PC-3 (cell line): ENCODE results near the gene TADA2A. TPM values are rescaled to one million over a fixed set of nuclear protein-coding genes. Genes with fewer than 3 reads are reported as not detected.

Experiments used
- ATAC-seq: fragments of 200-7000 bp; cut with Tn5 transposase; 2 replicates; pipeline ENCODE4 v1.9.1; 2020; ENCODE audit warnings: mild to moderate bottlenecking, moderate library complexity
- BruUV-seq: library from RNA; stranded (reverse); fragments of 400-500 nt; replicated peaks from 2 replicates; lab custom pipeline; 2021; lab: Mats Ljungman, UMichigan
- CTCF ChIA-PET: fragments of 300-600 bp; sonication (Branson Sonifier 250); formaldehyde crosslinking; loops from one replicate; lab custom pipeline; 2022; ENCODE audit warnings: antibody characterized with exemption; lab: Charles Lee
- POLR2A ChIA-PET: fragments of 300-600 bp; sonication (Branson Sonifier 250); formaldehyde crosslinking; loops from one replicate; lab custom pipeline; 2022; ENCODE audit warnings: antibody characterized with exemption; ENCODE audit not compliant: unreplicated experiment; lab: Charles Lee
- DNase-seq: peaks from one replicate; pipeline ENCODE4 v3.0.0-alpha.2; 2015
- H2AFZ ChIP-seq: fragments of 300-600 bp; sonication (generic); 2 replicates; pipeline ENCODE4 v1.6.0; 2016; ENCODE audit warnings: antibody characterized with exemption, low read length
- H3F3A ChIP-seq: fragments of 300-600 bp; sonication (generic); one replicate; pipeline ENCODE4 v1.6.0; 2017; ENCODE audit warnings: antibody characterized with exemption, low read length, control low read depth, mild to moderate bottlenecking; ENCODE audit not compliant: unreplicated experiment
- H3K27ac ChIP-seq: fragments of 300-600 bp; sonication (generic); 2 replicates; pipeline ENCODE4 v1.5.1; 2016; ENCODE audit warnings: mild to moderate bottlenecking, low read length
- H3K27me3 ChIP-seq: fragments of 300-600 bp; sonication (generic); 2 replicates; pipeline ENCODE4 v1.6.1; 2016; ENCODE audit warnings: low read length, mixed read lengths
- H3K36me3 ChIP-seq: fragments of 300-600 bp; sonication (generic); 2 replicates; pipeline ENCODE4 v1.6.1; 2016; ENCODE audit warnings: low read depth, mixed run types, low read length, mixed read lengths
- H3K4me1 ChIP-seq: fragments of 300-600 bp; sonication (generic); 2 replicates; pipeline ENCODE4 v1.5.1; 2016; ENCODE audit warnings: low read length; ENCODE audit not compliant: insufficient read depth
- H3K4me2 ChIP-seq: fragments of 300-600 bp; sonication (generic); 2 replicates; pipeline ENCODE4 v1.6.0; 2016; ENCODE audit warnings: low read length
- H3K4me3 ChIP-seq: fragments of 300-600 bp; sonication (generic); 2 replicates; pipeline ENCODE4 v1.5.1; 2016; ENCODE audit warnings: mild to moderate bottlenecking, low read length, mixed read lengths
- H3K79me2 ChIP-seq: fragments of 300-600 bp; sonication (generic); 2 replicates; pipeline ENCODE4 v1.6.1; 2017; ENCODE audit warnings: low read length, mixed read lengths
- H3K9ac ChIP-seq: fragments of 300-600 bp; sonication (generic); 2 replicates; pipeline ENCODE4 v1.6.0; 2016; ENCODE audit warnings: mild to moderate bottlenecking, low read length
- H3K9me2 ChIP-seq: fragments of 300-600 bp; sonication (generic); replicated peaks from 2 replicates; pipeline ENCODE4 v1.6.1; 2016; ENCODE audit warnings: mixed run types, low read length, mixed read lengths
- H3K9me3 ChIP-seq: fragments of 300-600 bp; sonication (generic); 2 replicates; pipeline ENCODE4 v1.6.1; 2016; ENCODE audit warnings: low read length, mixed read lengths
- H4K20me1 ChIP-seq: fragments of 300-600 bp; sonication (generic); 2 replicates; pipeline ENCODE4 v1.6.1; 2016; ENCODE audit warnings: low read length, mixed read lengths
- EZH2 ChIP-seq: fragments of 300-600 bp; sonication (generic); IDR thresholded peaks from one replicate; pipeline ENCODE4 v1.6.1; 2017; ENCODE audit warnings: antibody characterized with exemption, mild to moderate bottlenecking, low read length; ENCODE audit not compliant: unreplicated experiment
- EZH2phosphoT487 ChIP-seq: fragments of 300-600 bp; sonication (generic); IDR thresholded peaks from 2 replicates; pipeline ENCODE4 v1.6.1; 2018; ENCODE audit warnings: mild to moderate bottlenecking, antibody characterized with exemption, low read length, borderline replicate concordance
- intact Hi-C: fragments of 100-400 bp; cut with micrococcal nuclease; formaldehyde crosslinking; loops from 2 replicates; pipeline ENCODE4 v1.9.0; 2023
- total RNA-seq: library from RNA; depleted of rRNA; stranded (reverse); fragments of >200 nt; gene quantifications from 2 replicates; pipeline ENCODE4 v1.2.3, GENCODE V29; 2014
- TF ChIP-seq, protein P1 (sequence below): fragments of 300-600 bp; sonication (generic); conservative IDR thresholded peaks from 2 replicates; pipeline ENCODE4 v1.5.1; 2017; ENCODE audit warnings: antibody characterized with exemption, low read depth, mild to moderate bottlenecking, low read length

TADA2A gene
- total RNA-seq, 1 experiment from 2014 or later = 16.5 TPM

DNA sequence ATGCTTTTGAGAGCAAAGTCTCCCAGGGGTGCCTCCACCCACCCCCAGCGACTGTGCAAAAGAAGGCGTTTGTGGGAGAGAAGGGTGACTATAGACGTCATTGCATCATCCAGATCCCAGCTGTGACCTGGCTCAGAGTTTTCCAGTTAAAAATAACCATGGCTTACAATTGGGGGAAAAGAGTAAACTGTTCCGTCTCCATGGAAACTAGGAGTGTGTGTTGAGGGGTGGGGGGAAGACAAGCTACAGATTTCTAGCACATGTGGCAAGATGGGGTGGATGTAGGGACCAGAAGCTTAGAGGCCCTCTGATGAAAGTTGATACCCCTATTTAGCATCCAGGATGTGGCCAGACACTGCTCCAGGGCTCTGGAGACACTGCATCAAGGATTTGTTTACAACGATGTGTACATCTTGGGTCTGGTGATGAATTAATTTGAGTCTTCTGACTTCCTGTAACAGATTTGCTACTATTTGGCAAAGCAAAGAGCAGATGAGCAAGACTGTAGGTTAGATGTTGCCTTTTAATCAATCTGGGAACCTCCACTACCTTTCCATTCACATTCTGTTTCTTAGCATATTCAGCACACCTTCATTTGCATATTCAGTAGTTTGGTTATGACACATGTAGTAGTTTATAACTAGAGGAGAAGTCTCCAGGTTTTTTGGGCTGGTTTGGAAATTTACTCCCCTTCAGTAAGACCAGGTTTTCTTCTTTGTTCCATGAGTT lies 76.8 kb downstream of the TADA2A start:
- peaks cover 5% of the 10 kb centered on the region; the same call in 1 of the 2 replicates for H3K36me3 ChIP-seq
- no peaks in the 10 kb centered on the region for H3K27me3 ChIP-seq
- TF ChIP-seq, protein P1, sequence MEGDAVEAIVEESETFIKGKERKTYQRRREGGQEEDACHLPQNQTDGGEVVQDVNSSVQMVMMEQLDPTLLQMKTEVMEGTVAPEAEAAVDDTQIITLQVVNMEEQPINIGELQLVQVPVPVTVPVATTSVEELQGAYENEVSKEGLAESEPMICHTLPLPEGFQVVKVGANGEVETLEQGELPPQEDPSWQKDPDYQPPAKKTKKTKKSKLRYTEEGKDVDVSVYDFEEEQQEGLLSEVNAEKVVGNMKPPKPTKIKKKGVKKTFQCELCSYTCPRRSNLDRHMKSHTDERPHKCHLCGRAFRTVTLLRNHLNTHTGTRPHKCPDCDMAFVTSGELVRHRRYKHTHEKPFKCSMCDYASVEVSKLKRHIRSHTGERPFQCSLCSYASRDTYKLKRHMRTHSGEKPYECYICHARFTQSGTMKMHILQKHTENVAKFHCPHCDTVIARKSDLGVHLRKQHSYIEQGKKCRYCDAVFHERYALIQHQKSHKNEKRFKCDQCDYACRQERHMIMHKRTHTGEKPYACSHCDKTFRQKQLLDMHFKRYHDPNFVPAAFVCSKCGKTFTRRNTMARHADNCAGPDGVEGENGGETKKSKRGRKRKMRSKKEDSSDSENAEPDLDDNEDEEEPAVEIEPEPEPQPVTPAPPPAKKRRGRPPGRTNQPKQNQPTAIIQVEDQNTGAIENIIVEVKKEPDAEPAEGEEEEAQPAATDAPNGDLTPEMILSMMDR = no peak
- TF ChIP-seq EZH2 (no peak), EZH2phosphoT487 (no peak)
- no peak for ATAC-seq
- H3K79me2 ChIP-seq = no peaks in the 10 kb centered on the region
- H3K27ac ChIP-seq = no peak overlapping the region
- H2AFZ ChIP-seq = no peak overlapping the region
- no peaks in the 10 kb centered on the region for H3K9me2 ChIP-seq
- H3K4me2 ChIP-seq = no peak overlapping the region
- H3K4me3 ChIP-seq = no peak overlapping the region
- DNase-seq = no peak
- no TSS peak for BruUV-seq
- H4K20me1 ChIP-seq = no peaks in the 10 kb centered on the region
- no peaks in the 10 kb centered on the region for H3K9me3 ChIP-seq
- ChIA-PET POLR2A (no interaction called here), CTCF (no interaction called here)
- H3F3A ChIP-seq = no peaks in the 10 kb centered on the region
- no peak overlapping the region for H3K9ac ChIP-seq
- peaks cover 18% of the 10 kb centered on the region for H3K4me1 ChIP-seq
- intact Hi-C loops = loop anchor here (10.0 kb wide), 1 partner anchor 79 kb away; the partner anchor contains the start of genes ACACA and TADA2A

DNA sequence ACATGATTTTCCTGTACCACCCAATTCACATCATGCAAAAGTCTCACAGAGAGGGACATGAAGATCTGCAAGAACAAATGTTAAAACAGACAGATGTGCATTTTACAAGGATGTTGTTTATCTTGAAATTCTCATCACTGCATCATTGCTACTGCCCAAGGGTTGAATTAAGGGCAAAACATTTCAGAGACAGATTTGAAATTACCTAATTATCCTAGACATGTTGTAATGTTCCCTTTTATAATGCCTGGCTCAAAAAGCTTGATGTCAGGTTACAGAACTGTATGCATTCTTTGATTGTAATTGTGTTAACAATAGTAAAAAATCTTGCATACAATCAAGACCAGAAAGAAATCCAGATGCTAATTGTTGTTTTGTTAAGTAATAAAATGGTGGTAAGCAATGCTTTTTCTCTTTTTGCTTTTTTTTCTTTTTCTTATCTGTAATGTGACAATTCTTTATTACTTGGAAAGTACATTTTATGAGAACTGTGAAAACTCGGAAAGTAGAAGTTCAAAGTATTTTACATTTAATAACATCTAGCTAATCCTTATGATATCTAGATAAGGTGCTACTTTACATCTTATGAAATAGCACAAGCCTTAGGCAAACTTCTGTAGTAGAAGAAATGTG lies 79.4 kb downstream of the TADA2A start:
- Histone ChIP-seq H3K4me1 (peaks cover 22% of the 10 kb centered on the region), H2AFZ (no peak overlapping the region), H3K27me3 (no peaks in the 10 kb centered on the region), H3K9me2 (no peaks in the 10 kb centered on the region), H3K79me2 (peaks cover 11% of the 10 kb centered on the region), H3K27ac (no peak overlapping the region; the same call in 1 of the 2 replicates), H3K9ac (no peak overlapping the region), H3K4me3 (no peak overlapping the region), H4K20me1 (no peaks in the 10 kb centered on the region), H3K4me2 (no peak overlapping the region), H3F3A (no peaks in the 10 kb centered on the region), H3K36me3 (no peaks in the 10 kb centered on the region), H3K9me3 (no peaks in the 10 kb centered on the region)
- BruUV-seq = no TSS peak
- POLR2A ChIA-PET = no interaction called here
- CTCF ChIA-PET = no interaction called here
- DNase-seq = no peak
- intact Hi-C loops = loop anchor here (5.0 to 10.0 kb wide), 2 partner anchors 39 to 81 kb away; partner anchors contain the start of genes ACACA and TADA2A
- ATAC-seq = no peak
- TF ChIP-seq, protein P1 = no peak
- TF ChIP-seq EZH2phosphoT487 (no peak), EZH2 (no peak)
